ENCODE results near the gene MAMDC2.
A peak's percentile ranks its signal among the peaks of the same experiment; 100 is the strongest.
"Not testable (repeated sequence)": the region's sequence is repeated elsewhere in the genome, so short reads cannot be mapped to it uniquely, and the experiment has no call there.

MAMDC2 gene

DNA sequence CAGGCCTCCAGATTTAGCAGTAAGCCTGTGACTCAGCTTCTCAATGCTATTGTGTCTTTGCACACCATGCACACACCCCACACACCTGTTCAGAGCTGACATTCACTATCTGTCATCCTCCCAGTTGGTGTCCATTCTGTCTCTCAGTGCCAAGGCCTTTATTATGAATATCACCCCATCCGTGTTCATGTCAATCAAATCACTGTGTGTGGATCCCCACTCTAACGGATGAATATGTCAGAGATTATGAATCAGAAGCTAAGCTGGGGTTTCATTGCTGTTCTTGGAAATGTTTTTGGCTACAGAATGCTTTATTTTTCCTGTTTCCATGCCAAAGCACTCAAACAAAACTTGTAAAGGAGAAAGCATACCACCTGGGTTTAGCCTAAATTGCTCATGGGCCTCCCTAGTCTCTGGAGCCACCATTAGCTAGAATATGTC, 9.4 kb upstream of the MAMDC2 start:
- no peak overlapping the region for H3K27ac ChIP-seq

DNA sequence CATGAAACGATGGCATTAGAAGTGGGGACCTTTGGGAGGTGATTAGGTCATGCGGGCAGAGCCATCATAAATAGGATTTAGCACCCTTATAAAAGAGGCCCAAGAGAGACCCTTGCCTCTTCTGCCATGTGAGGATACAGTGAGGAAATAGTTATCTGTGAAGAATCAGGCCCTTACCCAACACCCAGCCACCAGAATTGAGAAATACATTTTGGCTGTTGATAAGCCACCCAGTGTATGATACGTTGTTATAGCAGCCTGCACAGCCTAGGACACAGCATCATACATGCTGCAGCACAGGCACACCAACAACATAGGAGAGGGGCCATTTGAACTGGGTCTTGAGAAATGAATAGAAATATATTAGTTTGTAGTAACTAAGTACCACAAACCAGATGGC, 8.0 kb upstream of the MAMDC2 start:
- H3K4me3 ChIP-seq: no peak overlapping the region
- no peak overlapping the region for H3K27ac ChIP-seq

More for the DNA sequence above, 9.4 kb upstream of the MAMDC2 start:
- H3K4me3 ChIP-seq: no peak overlapping the region

DNA sequence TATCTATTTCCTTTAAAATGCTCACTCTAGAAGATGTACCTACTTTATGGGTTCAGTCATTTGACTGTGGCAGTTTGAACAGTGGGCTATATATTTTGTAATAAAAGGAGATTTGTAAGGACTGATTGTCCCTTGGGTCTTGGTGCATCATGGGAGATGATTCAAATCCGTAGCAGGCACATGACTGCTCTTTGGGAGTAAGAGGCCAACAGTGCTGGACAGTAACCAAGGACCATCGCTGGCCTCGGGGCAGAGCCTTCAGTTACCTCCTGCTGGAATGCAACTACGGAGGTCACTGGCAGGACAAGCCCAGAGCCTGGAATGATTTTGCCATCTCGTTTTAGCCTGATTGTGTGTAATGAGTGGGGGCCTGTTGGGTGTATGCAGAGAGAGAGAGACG, 7.0 kb upstream of the MAMDC2 start:
- no peak overlapping the region for H3K27ac ChIP-seq
- no peak overlapping the region for H3K4me3 ChIP-seq

DNA sequence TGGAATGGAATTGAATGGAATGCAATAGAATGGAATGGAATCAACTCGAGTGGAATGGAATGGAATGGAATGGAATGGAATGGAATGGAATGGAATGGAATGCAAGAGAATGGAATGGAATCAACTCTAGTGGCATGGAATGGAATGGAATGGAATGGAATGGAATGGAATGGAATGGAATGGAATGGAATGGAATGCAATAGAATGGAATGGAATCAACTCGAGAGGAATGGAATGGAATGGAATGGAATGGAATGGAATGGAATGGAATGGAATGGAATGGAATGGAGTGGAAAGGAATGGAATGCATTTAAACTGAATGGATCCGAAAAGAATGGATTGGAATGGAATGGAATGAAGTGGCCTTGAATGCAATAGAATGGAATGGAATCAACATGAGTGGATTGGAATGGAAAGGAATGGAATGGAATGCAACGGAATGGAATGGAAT, 5.5 kb upstream of the MAMDC2 start:
- H3K4me3 ChIP-seq, H3K27ac ChIP-seq: not testable (repeated sequence)

DNA sequence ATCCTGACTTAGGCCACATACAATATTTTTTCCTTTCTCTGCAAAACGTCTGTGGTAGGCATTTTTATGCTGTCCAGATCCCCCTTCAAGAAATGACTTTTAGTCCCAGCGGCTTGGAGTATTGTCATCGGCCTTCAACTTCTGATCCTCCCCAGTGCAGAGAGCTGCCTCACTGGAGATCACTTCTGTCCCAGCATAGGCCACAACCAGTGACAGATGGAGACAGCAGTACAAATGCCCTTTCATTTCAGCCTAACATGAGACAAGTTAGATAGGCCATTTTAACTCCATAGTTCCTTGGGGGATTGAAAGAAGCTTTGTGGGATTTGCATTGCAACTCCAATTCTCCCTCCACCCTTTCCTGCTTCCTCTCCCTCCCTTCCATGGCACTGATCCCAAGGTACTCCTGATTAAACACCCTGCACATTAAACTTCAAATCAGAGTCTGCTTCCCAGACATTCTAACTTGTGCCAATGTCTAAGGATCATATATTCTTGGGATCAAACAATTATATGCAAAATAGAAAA, 3.2 kb upstream of the MAMDC2 start:
- no peak overlapping the region for H3K27ac ChIP-seq
- no peak overlapping the region for H3K4me3 ChIP-seq

DNA sequence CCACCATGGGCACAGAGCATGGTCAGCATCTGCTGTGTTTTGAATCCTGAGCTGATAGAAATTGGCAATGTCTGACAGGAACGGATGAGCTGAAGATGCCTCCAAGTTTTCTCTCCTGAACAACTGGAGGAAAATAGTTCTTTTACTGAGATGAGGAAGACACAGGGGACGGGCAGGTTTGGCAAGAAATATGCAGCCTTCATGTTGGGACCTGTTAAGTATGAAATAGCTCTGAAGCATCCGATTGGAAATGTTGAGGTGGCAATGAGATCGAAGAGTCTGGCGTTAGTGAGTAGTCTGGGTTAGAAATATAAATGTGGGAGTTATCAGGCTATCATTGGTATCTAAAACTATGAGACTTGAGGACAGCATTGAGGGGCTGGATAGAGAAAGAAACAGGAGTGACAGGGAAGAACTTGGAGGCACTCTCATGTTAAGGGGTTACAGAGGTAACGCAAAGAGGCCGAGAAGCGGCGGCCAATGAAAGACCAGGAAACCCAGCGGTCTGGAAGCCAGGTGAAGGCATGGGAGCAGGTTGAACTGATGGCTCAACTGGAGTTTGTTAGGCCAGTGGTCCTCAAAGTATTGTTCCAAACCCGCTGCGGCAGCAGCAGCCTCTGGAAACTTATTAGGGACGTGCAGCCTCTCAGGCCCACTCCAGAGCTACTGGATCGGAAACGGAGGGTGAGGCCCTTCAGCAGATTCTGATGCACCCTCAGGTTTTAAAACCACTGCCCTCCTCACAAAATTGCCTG, 1.0 kb upstream of the MAMDC2 start:
- Histone ChIP-seq H3K4me3 (no peak overlapping the region), H3K27ac (peak overlapping the region in 2 of 21 experiments; percentile 17 to 80)

DNA sequence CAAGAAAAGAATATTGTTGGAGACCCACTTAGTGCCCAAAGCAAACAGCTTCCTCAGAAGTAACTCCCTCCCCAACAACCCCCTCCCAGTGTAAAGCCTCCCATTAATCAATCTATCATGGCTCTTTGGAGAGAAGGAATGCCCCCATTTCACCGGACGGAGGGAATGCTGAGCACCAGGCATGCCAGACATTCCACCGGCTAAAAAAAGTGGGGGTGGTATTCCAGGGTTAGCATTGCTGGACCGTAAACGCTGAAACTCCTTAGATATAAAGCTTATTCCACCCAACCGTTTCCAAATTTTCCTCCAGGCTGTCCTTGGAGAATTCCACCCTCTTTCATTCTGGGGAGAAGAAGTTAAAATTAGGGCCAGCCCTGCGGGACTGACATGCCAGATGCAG, 363 bp upstream of the MAMDC2 start:
- H3K27ac ChIP-seq: peak overlapping the region in 7 of 21 experiments; percentile 6 to 80 (median 51)
- H3K4me3 ChIP-seq: peak overlapping the region in 3 of 7 experiments; percentile 19 to 47 (median 35)

DNA sequence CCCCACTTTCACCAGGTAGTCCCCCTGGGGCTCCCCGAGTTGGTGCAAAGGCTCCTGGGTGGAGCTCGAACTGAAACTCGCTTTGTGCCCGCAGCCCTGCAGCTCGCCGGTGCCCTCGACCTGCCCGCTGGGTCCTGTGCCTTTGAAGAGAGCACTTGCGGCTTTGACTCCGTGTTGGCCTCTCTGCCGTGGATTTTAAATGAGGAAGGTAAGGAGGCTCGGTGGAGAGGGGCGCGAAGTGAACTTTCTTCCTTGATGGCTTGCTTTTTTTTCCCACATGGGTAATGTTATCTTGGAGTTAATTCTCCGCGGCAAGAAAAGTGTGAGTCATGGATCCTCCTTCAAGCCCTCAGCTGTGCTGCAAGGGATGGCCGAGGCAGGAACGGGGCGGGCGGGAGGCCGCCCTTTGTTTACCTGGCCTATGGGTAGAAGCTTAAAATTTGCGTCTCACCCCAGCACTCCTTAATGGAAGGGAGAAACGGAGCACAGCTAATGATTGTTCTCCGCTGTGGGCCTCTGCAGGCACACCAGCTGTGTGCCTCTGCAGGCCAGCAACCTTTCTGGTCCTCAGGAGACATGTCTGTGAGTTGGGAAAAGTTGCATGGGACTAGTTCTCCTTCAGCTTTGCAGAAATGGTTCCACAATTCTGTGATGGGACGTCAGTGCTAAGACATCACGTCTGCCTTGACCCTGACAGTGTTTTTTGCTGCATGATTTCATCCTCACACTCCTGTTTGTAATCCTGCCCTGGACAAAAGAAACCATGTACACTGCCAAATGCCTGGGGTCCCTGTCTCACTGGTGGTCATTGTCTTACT, 1.1 kb downstream of the MAMDC2 start:
- H3K27ac ChIP-seq: peak overlapping the region in 10 of 21 experiments; percentile 6 to 80 (median 44)
- H3K4me3 ChIP-seq: peak overlapping the region; percentile 17 to 47 (median 33)

DNA sequence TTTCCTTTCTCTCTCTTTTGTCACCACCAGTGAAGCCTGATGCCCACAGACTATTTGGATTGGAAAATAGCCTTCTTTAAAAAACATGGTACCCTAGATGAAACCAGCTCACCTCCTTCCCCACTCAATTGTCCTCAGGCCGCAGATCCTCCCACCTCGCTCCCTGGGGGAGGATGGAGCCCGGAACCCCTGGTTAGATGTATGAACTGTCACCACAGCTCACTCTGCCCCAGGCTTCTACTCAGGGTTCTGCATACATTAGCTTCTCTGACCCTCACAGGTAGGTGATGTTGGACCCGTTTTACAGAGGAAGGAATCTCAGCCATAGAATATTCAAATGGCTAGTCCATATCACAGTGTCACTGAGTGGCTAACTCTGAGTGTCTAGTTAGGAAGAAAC, 1.8 kb downstream of the MAMDC2 start:
- H3K4me3 ChIP-seq: no peak overlapping the region
- no peak overlapping the region for H3K27ac ChIP-seq

DNA sequence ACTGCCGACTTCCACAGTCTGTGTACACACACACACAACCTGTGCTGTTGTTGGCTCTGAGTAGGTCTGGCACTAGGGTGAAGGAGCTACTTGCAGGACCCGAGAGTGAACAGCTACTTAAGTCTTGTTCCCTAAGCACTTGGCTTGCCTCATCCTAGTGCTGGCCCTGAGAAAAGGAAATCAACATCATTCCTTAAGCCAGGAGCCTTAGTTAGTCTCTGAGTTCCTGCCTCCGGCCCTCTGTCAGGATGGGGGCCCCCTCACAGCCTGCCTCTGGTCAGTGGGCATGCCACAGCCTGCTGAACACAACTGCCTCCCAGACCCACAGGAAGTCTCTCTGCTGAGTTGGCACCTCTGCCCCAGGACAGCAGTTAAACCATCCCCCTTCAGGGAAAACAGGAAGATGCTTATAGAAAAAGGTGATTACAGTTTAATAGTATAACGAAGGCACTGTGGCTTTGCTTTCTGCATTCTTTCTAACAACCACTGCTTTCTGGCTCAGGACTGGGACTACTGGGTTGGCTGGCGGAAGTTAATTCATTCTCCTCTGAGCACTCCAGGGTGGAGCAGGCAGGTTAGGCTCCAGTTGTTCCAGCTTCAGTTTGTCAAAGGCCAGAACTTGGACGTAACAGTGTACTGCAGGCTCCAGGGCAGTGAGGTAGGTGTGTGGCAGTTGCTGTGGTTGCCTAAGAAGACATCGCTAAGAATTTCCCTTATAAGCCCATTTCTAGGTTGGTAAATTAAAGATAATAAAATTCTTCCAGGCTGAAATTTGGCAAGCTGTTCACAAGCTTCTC, 2.8 kb downstream of the MAMDC2 start:
- no peak overlapping the region for H3K4me3 ChIP-seq
- H3K27ac ChIP-seq: peak overlapping the region in 3 of 21 experiments; percentile 16 to 44 (median 26)

DNA sequence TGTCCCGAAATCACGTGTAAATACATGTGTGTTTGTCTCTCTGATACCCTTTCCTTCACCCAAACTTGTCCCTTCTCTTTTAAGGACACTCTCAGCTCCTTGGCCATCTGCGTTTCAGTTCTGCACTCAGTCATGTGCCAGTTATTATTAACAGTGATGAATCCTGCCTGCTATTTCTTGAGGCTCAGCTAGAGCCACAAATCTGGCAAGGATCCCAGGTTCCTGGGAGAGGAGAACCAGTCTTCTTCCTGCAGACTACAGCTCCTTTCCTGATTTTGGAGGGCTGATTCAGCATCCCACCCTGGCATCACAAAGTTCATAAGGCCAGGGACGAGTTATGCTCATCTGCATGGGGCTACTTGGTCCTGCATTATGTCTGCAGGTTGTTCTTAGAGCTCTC, 5.6 kb downstream of the MAMDC2 start:
- Histone ChIP-seq H3K4me3 (no peak overlapping the region), H3K27ac (peak overlapping the region in 6 of 21 experiments; percentile 11 to 66 (median 46))

DNA sequence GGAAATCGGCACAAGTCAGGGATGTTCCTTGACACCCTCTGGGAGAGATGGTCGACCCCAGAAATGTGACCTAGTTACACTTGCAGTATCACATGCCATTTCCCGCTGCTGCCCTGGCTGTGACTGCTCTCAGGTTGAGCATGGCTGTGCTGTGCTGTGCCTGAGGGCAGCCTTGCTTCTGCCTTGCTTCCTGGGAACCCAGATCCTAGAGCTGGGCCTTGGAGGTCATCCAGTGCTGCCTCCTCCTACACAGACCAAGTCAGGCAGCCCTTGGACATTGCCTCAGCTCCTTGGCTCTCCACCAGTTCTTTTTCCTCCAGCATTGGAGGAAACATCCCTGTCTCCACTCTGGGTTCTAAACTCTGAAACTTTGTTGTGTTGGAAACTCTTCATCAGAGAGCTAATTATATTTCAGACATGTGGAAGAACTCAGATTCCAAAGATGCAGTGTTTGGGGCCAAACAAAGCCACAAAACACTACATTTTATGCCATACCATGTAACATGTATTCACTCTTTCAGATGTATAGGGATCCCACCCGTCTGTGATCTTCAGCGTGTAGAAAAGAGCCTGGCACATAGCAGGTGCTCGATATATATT, 6.1 kb downstream of the MAMDC2 start:
- Histone ChIP-seq H3K27ac (peak overlapping the region in 5 of 21 experiments; percentile 11 to 66 (median 57)), H3K4me3 (no peak overlapping the region)

DNA sequence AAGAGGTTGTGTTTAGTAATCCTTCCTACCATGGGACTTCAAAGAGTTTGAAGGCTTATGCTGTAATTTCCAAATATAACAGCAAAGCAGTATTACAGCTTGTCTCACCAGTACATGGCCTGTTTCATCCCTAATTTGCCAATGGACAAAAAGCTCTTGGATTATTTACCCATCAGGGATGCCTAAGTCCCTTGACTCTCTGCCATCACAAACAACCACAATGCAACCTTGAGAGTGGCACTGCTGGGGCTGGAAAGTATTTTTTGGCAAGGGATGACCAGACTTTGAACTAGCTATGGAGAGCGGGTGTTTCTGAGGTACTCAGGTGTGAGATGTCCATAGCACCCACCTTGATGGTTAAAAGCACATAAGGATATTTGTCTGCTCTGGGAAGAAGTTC, 9.1 kb downstream of the MAMDC2 start:
- H3K4me3 ChIP-seq: no peak overlapping the region
- H3K27ac ChIP-seq: peak overlapping the region in 1 of 21 experiments; percentile 43

DNA sequence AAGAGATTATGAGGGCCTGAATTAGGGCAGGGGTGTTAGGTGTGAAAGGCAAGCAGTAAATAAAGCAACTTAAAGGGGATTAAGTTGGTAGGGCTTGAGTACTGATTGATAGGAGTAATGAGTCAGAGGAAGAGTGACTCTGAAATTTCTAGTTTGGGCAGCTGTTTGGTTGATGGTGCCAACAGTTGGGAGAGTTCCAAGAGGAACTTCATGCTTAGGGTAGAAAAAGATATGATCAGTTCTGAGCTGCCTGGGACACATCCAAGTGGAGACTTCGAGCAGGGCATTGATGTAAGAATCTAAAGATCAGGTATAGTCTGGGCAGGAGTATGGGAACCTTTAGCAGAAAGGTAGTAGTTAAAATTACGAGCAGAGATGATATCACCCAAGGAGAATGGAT, 10.2 kb downstream of the MAMDC2 start:
- no peak overlapping the region for H3K4me3 ChIP-seq
- H3K27ac ChIP-seq: peak overlapping the region in 3 of 21 experiments; percentile 7 to 43 (median 11)

DNA sequence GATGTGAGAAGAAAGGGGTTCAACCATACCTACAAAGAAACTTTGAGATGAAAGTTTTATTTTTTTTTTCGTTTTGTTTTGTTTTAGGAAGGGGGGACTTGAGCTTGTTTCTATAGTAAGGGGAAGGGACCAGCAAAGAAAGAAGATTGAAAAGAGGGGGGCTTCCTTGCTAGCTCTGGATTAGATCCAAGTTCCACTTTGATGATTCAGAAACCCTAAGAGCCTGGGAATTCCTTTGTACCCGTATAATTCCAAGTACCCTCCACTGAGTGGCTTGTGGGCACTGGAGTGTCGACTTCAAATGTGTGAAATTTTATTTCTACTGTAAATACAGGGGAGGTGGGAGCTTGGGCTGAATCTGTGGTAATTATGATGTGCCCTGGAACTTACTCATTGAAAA, 10.9 kb downstream of the MAMDC2 start:
- H3K27ac ChIP-seq: peak overlapping the region in 4 of 21 experiments; percentile 7 to 43 (median 25)
- H3K4me3 ChIP-seq: no peak overlapping the region

DNA sequence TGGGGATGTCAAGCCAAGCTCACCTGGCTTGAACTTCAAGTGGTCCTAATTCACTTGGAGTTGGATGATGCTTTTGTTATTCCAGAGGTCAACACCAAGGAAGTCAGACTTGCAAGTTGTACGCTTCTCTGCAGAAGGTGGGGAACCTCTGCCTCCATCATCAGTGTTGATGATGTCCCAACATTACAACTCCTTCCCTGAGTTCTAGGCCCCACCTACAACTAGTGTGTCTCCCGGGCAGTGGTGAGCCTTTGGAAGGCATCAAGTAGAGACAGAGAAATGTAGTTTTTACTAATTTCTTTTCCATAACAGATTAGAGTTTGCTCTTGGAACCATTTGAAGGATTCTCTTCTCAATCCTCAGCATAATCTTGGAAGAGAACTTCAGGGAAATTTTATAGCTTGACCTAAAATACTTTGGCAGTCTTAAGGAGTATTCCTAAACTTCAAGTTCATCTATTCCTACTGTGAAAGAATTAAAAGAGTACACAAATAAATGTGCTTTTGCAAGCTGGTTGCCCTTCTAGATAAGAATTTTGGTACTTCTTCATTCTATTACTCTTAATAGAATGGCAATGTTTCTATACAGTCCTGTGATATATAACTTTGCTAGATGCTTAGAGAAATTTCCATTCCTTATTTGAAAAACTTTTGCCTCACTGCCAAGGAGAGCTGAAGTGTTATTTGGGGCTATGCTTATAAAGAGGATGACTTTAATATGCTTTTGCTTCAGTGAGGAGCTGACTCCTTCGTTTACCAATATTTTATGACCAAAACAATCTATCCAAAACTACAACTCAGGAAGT, 12.0 kb downstream of the MAMDC2 start:
- Histone ChIP-seq H3K27ac (peak overlapping the region in 1 of 21 experiments; percentile 17), H3K4me3 (no peak overlapping the region)

DNA sequence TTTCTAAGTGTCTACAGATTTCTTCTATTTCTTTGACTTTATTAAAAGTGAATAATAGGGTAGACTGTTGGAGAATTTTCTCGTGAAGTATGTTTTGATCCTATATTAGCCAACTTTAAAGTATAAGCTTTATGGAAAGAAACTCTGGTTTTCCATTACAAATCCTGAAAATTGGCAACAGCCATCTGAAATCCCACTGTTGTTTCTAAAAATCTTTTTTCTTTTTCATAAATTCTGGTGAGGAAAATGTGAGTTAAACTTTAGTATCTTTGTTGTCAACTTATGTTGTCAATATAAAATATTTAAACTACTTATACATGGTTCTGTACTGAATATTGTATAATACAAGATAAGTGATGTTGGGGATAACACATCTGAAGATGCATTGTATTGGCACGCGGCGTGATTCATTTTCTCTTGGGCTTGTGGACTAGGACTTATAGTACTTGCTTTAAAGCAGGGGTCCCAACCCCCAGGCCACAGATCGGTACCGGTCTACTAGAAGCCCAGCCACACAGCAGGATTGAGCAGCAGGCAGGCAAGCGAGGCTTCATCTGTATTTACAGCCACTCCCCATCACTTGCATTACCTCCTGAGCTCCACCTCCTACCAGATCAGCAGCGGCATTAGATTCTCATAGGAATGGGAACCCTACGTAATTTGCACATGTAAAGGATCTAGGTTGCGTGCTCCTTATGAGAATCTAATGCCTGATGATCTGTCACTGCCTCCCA, 12.7 kb downstream of the MAMDC2 start:
- no peak overlapping the region for H3K4me3 ChIP-seq
- no peak overlapping the region for H3K27ac ChIP-seq
